Endothelial cell of umbilical vein (primary cell): ENCODE results near the gene ELMO1.

Source experiments
- CTCF ChIP-seq, 2 donors: IDR thresholded peaks; 1 replicate in 1 of 2; 2 replicates in 1 of 2; pipeline ENCODE4 v1.5.1; 2011; ENCODE audit warnings: low read length in 2 of 2, mild to moderate bottlenecking in 2 of 2, moderate library complexity in 2 of 2, control low read depth in 1 of 2, inconsistent platforms in 1 of 2, low read depth in 1 of 2; ENCODE audit not compliant: insufficient read depth in 1 of 2; ENCODE audit errors: extremely low read depth in 1 of 2
- EZH2 ChIP-seq: IDR thresholded peaks from 2 replicates; pipeline ENCODE4 v1.6.1; 2012; ENCODE audit warnings: borderline replicate concordance, low read depth, mild to moderate bottlenecking, moderate library complexity, low read length, inconsistent platforms; ENCODE audit not compliant: severe bottlenecking

GRCh38 chr7:37104822-37105518 is 343.7 kb downstream of the ELMO1 start:
- TF ChIP-seq CTCF (IDR thresholded peaks at IDR 0.05; ENCODE audit: extremely low read depth in 1 of 2, insufficient read depth in 1 of 2, low read depth in 1 of 2, low read length in 2 of 2) (no peak), EZH2 (no peak)
